HG03565 (cell line): Measurements from ENCODE around the gene NEBL.

Experiments used
- ATAC-seq: cut with Tn5 transposase; IDR thresholded peaks from one replicate; pipeline ENCODE4 v1.9.1; 2021; ENCODE audit warnings: mild to moderate bottlenecking, moderate library complexity; ENCODE audit not compliant: unreplicated experiment

The NEBL gene

DNA sequence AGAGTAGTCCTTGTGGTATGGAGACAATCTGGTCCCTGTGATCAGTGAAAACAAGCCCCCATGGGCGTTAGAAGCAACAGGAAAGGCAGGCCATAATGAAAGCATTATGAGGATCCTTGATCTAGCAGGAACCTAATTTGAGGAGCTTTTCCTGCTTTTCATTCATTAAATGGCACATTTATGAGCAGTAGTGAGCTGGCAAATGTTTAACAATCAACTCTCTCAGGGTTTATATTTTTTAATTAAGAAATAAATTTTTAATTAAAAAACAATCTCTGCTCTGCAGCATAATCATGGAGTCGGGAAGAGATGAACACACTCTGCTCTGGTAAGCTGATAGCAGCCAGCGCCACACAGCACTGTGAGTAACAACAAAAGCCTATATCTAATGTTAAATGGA is 11.3 kb upstream of the NEBL start:
- ATAC-seq: no peak

DNA sequence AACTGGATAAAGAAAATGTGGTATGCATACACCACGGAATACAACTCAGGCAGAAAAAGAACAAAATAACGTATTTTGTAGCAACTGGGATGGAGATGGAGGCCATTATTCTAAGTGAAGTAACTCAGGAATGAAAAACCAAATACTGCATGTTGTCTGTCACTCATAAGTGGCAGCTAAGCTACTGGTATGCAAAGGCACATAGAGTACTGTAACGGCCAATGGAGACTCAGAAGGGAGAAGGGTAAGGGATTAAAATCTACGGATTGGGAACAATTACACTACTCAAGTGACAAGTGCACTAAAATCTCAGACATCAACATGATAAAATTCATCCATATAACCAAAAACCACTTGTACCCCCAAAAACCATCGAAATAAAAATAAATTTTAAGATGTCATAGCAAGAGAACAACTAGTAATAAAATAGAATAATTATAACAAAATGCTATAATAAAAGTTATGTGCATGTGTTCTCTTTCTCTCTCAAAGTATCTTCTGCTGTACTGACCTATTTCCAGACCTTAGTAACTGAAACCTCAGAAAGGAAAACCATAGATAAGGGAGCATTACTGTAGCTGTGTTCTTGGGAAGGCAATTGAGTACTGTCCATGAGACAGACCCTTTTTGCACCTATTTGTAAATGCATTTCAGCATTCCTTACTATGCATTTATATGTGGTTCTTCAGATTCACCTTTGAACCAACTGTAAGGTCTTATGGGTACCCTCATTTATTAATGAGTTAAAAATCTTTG is 6.7 kb upstream of the NEBL start:
- ATAC-seq: no peak

DNA sequence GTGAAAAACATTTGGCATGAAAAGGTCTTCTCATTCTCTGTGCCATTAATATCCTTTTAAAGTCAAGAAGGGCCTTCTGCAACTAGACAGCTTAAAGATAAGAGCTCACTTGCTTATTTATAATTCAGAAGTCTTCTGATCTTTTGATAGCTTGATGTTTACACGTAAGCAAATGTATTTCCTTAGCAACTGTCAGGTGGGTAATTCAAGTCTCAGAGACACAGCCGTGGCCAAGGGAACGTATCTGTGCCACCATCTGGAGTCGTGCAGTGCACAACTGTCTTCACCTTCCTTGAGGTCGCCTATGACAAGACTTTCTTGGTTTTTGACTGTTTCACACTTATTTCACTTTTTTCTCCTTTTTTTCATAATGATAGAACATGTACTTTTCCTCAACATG is 4.0 kb upstream of the NEBL start:
- no peak for ATAC-seq

DNA sequence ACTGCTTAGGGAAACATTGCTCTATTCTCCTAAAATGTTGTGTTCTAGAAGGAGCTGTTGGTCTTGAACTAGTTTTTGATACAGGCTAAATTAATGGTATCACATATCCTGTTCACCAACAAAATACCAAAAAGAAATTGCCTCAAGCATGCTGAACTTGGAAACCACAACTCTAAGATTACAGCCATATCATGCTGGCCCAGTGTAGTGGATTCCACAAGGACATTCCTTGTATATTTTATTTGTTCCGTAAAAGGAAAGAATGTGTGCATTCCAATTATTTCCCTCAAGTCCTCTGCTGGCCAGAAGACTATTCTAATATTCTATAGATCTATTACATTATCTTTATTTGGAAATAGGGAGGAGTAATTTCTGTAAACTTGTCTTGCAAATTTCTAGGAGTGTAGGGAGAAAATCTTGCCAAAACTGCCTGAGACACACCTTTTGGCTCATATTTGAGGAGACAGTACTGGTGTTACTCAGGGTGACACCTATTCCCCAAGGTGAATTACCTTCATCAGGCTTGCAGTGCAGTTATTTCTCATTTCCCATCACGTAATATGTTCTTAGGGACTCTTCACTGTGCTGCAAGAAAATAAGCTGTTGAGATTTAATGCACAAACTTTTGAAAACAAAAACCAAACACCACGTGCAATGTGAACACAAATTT is 1.9 kb upstream of the NEBL start:
- ATAC-seq: no peak

DNA sequence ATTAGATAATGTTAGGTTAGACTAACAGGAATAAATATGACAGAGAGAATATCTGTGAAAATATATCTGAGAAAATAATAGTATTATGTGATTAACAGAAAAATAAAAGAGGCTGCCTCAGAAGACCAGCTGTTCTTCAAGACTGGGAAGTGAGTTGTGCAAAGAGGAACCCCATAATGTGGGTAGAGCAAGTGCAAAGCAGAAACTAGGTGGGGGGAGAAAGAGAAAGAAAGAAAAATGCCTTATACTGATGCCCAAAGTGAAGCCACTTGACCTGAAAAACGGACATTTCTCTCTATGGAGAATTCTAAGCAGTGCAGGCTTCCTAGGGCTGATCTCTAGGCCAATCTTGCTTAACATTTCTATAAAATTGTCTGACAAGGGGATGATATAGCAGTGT is 3.8 kb downstream of the NEBL start:
- no peak for ATAC-seq

DNA sequence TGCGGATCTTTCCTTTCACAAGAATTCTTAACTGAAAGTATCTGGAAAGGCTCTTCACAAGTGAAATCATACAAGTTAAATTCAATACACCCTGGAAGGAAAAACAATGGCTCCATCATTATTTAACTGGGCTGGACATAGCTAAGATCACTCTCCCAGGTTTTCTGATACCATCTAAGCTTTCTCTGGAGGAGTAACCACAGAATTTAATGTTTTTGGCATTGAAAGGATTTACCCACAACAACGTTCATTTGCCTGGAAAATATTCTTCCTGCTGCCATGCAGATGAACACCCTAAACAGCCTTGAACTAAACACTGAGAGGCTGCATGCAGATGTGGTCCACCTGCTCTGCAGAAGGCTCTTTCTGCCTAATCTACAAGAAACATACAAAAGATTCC is 4.3 kb downstream of the NEBL start:
- ATAC-seq: no peak

DNA sequence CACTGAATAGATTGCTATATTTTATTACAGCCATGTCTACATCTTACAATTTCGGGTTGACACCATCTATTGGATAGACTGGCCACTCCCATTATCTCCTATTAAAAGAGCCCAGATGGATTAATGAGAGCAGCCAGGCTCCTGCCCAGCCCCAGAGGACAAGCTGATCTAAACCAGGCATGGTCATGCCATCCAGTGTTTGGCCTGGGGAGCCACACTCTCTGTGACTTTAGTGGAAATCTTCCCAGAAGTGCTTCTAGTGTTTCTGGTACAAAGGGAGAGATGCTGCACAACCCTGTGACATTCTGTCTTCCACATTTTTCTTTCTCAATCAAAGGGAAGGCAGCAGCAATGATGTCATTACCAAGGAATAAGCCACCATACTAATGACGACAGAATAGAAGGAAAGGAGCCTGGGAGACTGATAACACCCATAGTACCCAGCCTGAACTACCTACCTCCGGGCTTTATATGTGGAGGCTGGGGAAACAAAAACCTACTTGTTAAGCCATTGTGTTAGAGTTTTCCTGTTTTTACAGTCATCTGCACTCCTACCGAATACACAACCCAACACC is 5.0 kb downstream of the NEBL start:
- no peak for ATAC-seq

DNA sequence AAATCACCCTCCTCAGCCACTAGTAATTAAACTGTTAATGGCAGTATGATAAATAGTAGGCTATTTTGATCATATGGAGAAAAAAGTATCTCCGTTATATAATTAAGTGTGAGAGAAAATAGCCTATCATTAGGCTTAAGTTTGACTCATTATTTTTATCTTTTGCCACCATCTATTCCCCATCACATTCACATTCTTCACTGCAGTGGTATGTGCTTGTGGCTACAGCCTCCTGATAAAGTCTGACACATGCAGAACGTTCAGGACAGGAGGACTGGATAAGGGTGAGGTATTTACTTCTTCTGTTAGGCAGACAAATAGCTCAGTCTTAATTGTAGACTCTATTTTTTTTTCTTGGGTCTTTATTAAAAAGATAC is 5.8 kb downstream of the NEBL start:
- no peak for ATAC-seq

DNA sequence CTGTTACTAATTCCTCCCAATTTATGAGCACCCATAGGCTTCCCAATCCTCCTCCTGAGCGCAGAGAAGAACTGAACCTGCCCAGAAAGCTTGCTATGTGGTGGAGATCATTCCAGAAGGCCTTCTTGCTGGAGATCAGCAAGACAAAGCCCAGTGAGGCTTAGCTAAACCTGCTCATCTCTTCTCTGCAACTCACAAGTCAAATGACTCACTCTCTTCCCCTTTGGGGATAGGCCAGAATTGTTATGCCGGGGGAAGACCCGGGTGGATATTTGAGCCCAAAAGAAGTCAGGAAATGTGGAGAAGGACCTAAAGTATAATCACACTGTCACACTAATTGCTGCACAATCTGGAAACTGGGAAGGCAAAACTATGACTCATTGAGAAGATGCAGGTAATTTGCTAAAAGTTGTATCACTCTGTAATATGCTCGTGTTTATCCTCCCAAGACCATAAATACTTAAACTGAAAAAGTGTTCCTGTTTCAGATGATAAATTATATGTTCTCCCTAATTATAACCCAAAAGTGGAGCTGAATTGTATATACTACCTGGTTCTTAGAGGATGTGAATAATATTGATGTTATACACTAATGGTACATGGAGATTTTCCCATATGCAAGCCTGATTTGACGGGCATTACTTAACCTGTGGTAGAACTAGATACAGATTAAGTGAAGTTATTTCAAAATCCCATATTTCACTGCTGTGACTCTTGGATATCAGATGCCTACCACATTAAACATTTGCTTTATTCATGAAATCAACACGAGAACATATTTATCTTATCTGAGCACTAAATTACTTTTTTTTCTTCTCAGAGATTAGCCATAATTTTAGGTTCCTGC is 6.4 kb downstream of the NEBL start:
- ATAC-seq: no peak

DNA sequence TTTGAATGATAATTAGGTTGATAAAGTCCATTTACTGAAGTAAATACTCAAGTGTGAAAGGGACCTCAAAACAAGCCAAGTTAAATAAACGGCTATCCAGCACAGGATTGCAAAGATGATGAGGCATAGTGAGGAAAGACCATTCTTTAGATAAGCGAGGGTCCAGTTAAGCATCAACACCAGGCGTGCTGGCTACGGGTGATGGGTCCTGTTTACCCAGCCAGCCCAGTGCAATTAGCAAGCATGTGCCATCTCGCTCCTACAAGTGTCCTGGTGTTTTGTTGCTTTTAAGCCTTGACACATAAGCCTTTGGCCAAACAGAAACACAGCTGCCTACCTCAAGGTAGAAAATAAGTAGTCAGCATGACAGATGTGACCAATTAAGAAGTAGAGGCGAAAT is 7.1 kb downstream of the NEBL start:
- ATAC-seq: no peak

DNA sequence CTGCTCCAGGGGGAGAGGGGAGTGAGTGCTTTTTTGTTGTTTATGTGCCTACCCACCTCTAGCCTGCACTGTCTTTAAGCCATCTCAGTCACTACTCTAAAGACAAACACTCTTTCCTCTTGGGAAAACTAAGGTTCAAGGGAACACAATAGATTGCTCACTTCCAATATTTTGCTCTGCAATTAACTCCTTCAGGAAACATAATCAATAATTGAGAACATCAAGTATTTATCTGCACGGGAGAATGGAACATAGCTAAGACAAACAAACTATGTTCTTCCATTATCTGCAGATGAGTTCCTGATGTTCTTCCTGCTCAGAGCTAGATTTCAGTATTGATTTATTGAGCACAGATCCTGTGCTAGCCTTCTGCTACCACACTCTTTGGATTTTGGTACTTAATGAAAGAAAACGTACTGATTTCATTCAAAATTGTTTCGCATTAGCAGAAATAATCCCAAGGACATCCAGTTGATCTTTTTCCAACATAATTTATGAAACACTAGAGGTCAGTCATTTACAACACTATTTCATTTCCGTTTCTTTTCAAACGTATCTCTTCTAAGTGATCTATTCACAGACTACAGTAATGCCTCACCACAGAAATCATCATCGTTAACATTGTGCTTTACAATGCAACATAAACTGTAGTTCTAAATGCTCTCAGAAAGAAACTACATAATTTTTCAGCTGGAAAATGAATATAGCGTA is 8.3 kb downstream of the NEBL start:
- ATAC-seq: no peak

DNA sequence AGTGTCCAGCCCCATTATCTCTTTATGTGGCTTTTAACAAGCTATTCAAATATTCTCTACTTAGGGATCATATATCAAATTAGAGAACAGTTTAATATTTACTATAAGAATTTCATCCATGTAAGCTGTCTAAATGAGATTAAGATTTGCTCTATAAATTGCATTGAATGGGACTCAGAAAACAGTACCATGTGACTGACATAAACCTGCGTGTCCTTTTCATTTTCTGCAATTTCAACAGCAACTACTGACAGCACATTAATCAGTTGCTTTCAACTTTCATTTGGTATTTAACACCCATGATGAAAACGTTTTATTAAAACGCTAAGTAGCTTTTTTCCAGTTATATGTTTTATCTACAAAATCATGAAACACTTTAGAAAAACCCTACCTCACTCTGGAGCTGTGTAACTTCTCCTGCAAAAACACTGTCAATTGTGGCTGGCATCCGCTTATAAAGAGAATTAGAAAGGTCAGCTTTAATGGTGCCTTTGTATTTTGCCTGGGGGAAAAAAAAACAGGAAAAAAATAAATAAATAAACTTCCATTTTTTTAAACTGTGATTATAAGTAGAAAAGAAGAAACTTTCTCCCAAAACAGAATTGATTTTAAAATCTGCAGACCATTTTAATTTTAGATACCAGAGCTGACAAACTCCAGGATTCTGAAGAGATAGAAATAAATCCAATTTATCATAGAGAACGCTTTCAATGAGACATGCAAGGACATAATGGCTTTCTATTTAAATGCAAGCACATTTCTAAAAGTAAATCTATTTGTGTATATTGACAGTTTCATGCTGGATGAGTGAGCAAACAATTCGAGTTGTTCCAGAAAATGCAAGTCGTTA is 9.2 kb downstream of the NEBL start:
- ATAC-seq: no peak

DNA sequence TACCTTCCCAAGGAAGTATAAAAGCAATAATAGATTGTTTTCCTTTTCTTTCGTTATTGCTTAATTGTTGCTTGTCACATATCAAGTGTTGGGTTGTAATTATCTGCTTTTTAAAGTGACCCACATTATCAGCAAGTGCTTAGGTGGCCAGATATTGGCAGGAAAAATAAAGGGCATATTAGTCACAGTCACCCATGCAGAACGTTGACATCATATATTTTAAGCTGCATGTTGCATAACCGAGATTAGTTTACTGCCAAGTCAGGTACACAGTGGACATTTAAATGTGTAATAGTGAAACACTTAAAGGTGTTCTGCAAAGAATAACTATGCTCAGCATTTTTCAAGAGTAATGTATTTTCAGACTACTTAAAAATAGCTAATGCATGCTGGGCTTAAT is 11.4 kb downstream of the NEBL start:
- ATAC-seq: no peak

DNA sequence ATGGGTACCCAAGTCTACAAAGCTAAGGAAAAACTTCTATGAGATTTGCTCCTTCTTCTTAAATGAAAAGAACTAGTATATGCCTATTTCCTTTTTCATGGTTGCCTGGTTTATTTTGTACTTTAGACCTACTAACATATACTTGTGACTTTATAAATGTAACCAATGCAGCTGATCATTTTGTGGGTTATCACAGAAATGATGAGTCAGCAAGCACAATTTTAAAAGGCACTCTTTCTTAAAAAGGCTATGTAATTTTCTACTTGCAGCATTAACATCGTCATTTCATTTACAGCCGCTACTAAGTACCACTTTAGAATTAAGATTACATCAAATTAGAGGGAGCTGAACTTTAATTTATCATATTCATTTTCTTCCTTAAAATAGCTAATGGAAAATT is 13.6 kb downstream of the NEBL start:
- no peak for ATAC-seq

DNA sequence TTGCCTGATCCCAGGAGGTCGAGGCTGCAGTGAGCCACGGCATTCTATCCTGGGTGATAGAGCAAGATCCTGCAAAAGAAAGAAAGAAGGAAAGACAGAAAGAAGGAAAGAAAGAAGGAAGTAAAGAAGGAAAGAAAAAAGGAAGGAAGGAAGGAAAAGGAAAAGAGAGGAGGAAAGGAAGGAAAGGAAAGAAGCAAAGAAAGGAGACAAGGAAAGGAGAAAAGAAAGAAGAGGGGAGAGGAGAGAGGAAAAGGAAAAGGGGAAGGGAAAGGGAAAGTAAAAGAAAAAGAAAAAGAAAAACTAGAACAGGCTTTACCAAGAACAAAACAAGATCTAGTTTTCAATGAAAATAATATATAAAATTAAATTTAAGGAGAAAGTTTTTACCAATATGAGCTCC is 15.0 kb downstream of the NEBL start:
- ATAC-seq: no peak

DNA sequence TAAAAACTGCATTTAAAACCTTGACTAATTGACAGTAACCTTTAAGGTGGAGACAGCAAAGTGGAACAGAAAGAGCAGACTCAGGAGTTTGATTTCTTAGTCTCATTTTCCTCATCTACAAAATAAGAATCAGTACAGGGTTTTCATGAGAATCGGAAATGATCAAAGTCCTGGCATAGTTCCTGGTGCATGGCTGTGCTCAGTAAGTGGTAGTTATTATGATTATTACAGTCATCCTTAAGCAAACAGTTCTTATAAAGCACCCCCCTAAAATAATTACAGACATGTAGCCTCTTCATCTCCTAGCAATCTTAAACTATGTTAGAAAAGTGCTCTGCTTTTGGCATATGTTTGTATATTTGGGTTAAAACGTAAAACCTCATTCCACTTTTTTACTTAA is 18.0 kb downstream of the NEBL start:
- ATAC-seq: no peak

DNA sequence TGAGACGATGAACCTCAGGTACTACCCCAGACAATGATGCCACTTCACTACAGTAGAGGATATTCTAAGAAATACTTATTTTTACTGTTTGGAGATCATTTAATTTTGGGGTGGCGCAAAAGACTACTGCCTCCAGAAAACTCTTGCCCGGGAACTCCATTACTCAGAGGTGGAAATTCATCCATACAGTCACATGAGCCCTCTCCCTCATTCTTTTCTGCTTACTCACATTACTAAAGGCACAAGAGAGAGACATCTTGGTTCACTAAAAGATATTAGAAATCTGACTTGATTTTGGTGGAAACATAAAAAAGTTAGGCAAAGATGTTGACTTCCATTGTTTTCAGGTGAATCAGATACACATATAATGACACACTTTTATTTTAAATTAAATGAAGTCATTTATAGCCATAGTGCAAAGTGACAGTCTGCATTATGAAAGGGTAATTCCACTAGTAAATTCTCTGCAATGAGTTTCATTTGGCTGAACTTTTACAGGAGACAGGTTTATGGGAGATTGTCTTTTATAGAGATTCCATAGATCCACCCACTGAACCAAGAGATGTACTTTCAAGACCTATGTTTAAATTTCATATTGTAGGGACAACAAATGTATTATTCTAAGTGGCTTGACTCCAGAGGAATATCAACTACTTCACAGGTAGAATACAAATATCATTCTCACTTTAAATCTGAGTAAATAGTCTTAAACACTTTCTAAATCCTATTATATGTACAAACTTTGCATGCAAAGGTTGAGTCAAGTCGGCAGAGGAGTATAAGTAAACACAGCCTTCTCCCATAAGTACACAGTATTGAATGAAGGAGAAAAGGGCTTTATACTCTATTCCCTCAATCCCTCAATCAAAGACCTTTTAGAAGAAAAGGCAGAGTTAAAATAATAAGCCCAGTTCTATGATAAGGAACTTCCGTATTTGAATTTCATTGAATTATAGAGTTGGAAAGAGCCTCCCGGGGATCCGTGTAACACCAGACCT is 18.8 kb downstream of the NEBL start:
- no peak for ATAC-seq

DNA sequence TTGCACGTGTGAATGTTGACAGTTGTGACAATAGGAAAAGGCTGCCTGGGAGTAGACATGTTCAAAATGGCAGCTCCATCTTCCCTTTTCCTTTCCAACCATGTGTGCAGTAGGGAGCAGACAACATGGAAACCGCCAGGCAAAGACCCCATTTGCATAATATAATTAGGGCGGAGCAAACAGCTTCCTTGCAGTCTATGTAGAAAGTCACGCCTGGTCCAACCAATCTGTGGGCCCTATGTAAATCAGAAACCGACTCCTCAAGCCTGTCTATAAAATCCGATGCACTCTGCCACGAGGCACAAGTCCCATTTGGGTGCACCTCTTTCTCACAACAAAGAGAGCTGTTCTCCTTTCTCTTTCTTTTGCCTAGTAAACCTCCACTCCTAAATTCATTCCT is 19.6 kb downstream of the NEBL start:
- ATAC-seq: no peak

DNA sequence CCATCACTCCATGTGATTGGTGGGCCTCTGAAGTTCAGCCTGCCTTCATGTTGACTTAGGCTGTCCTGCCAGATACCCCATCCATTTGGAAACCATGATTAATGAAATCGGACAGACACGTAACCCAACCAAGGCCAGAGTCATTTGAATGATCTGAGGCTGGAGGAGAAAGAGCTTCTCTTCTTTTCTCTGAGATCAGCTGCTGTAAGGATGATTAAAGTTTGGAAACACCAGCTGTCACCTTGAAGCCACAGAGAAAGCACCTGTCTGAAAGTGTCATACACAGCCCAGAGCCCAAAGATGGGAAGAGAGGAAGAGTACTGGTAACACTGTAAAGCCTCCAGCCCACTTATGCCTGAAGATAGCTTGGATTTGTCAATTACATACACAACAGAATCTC is 22.9 kb downstream of the NEBL start:
- ATAC-seq: no peak
